H9 (cell line): ENCODE data around the gene FAM228B. TPM values are rescaled to one million over a fixed set of nuclear protein-coding genes. Genes with fewer than 3 reads are reported as not detected.

Source experiments
- DNase-seq: peaks from one replicate; pipeline ENCODE4 v3.0.0-alpha.2; 2017
- H2AFZ ChIP-seq: one replicate; pipeline ENCODE4 v1.6.1; 2013; ENCODE audit warnings: mild to moderate bottlenecking, low read length, control low read depth, moderate library complexity
- H2AK5ac ChIP-seq: 2 replicates; pipeline ENCODE4 v1.6.1; 2013; ENCODE audit warnings: low read length, control low read depth, mixed read lengths; ENCODE audit not compliant: insufficient read length
- H2BK120ac ChIP-seq: one replicate; pipeline ENCODE4 v1.6.1; 2013; ENCODE audit warnings: low read depth, mild to moderate bottlenecking, low read length, control low read depth, inconsistent platforms; ENCODE audit not compliant: poor library complexity, severe bottlenecking
- H2BK12ac ChIP-seq: 2 replicates; pipeline ENCODE4 v1.6.1; 2013; ENCODE audit warnings: low read length, control low read depth, mixed read lengths, low read depth; ENCODE audit not compliant: insufficient read length
- H2BK15ac ChIP-seq: 2 replicates; pipeline ENCODE4 v1.6.1; 2013; ENCODE audit warnings: low read depth, low read length, control low read depth
- H2BK20ac ChIP-seq: one replicate; pipeline ENCODE4 v1.6.1; 2013; ENCODE audit warnings: low read depth, mild to moderate bottlenecking, low read length, control low read depth, inconsistent platforms; ENCODE audit not compliant: poor library complexity, severe bottlenecking
- H2BK5ac ChIP-seq: 2 replicates; pipeline ENCODE4 v1.6.1; 2013; ENCODE audit warnings: low read length, control low read depth, mixed read lengths; ENCODE audit not compliant: insufficient read length
- H3K14ac ChIP-seq: 2 replicates; pipeline ENCODE4 v1.6.1; 2013; ENCODE audit warnings: low read length, control low read depth; ENCODE audit not compliant: insufficient read depth
- H3K18ac ChIP-seq: 2 replicates; pipeline ENCODE4 v1.6.1; 2013; ENCODE audit warnings: low read depth, mild to moderate bottlenecking, mixed read lengths, low read length, control low read depth; ENCODE audit not compliant: insufficient read length
- H3K23ac ChIP-seq: 2 replicates; pipeline ENCODE4 v1.6.1; 2013; ENCODE audit warnings: low read length, control low read depth, mixed read lengths, low read depth; ENCODE audit not compliant: insufficient read length
- H3K23me2 ChIP-seq: 2 replicates; pipeline ENCODE4 v1.6.1; 2013; ENCODE audit warnings: low read depth, mild to moderate bottlenecking, mixed read lengths, low read length, control low read depth; ENCODE audit not compliant: insufficient read length, poor library complexity, severe bottlenecking
- H3K27ac ChIP-seq: 2 replicates; pipeline ENCODE4 v1.5.1; 2013; ENCODE audit warnings: low read length, control low read depth, mixed read lengths, low read depth; ENCODE audit not compliant: insufficient read length
- H3K27me3 ChIP-seq: 2 replicates; pipeline ENCODE4 v1.6.1; 2013; ENCODE audit warnings: low read length, control low read depth, inconsistent platforms; ENCODE audit not compliant: insufficient read depth
- H3K4ac ChIP-seq: 2 replicates; pipeline ENCODE4 v1.6.1; 2013; ENCODE audit warnings: low read depth, mild to moderate bottlenecking, control low read depth, inconsistent platforms, low read length, moderate library complexity
- H3K4me1 ChIP-seq: 2 replicates; pipeline ENCODE4 v1.6.1; 2013; ENCODE audit warnings: low read length, control low read depth, inconsistent platforms; ENCODE audit not compliant: insufficient read depth
- H3K4me2 ChIP-seq: 2 replicates; pipeline ENCODE4 v1.6.1; 2013; ENCODE audit warnings: low read length, control low read depth, mixed read lengths; ENCODE audit not compliant: insufficient read length, insufficient read depth
- H3K56ac ChIP-seq: 2 replicates; pipeline ENCODE4 v1.6.1; 2013; ENCODE audit warnings: low read depth, mild to moderate bottlenecking, mixed read lengths, low read length, control low read depth; ENCODE audit not compliant: insufficient read length
- H3K79me1 ChIP-seq: 2 replicates; pipeline ENCODE4 v1.6.1; 2013; ENCODE audit warnings: low read depth, mild to moderate bottlenecking, moderate library complexity, low read length, control low read depth, inconsistent platforms; ENCODE audit not compliant: insufficient read depth, poor library complexity, severe bottlenecking
- H3K79me2 ChIP-seq: 2 replicates; pipeline ENCODE4 v1.6.1; 2013; ENCODE audit warnings: low read length, control low read depth, inconsistent platforms; ENCODE audit not compliant: insufficient read depth
- H3K9ac ChIP-seq: 2 replicates; pipeline ENCODE4 v1.6.1; 2013; ENCODE audit warnings: low read length, control low read depth, mixed read lengths; ENCODE audit not compliant: insufficient read length; ENCODE audit errors: extremely low read depth
- H3K9me3 ChIP-seq: one replicate; pipeline ENCODE4 v1.6.1; 2013; ENCODE audit warnings: low read depth, low read length, inconsistent platforms; ENCODE audit not compliant: control insufficient read depth
- H3T11ph ChIP-seq: one replicate; pipeline ENCODE4 v1.6.1; 2013; ENCODE audit warnings: mild to moderate bottlenecking, low read length, control low read depth, inconsistent platforms
- H4K20me1 ChIP-seq: one replicate; pipeline ENCODE4 v1.6.1; 2013; ENCODE audit not compliant: control insufficient read depth, insufficient read length, insufficient read depth
- H4K5ac ChIP-seq: 2 replicates; pipeline ENCODE4 v1.6.1; 2013; ENCODE audit warnings: low read depth, mild to moderate bottlenecking, mixed read lengths, low read length, control low read depth; ENCODE audit not compliant: insufficient read length
- H4K8ac ChIP-seq: replicated peaks from 2 replicates; pipeline ENCODE4 v1.6.1; 2013; ENCODE audit warnings: low read length, control low read depth, mixed read lengths, low read depth; ENCODE audit not compliant: insufficient read length
- H4K91ac ChIP-seq: 2 replicates; pipeline ENCODE4 v1.6.1; 2013; ENCODE audit warnings: low read depth, mild to moderate bottlenecking, moderate library complexity, mixed read lengths, low read length, control low read depth; ENCODE audit not compliant: insufficient read length
- H3K27ac Mint-ChIP-seq, 3 experiments: 2 replicates in 2 of 3; 3 replicates in 1 of 3; pipeline ENCODE4 v1.8.0; 2020 to 2021; ENCODE audit warnings: mixed read lengths in 3 of 3, mild to moderate bottlenecking in 1 of 3, moderate library complexity in 1 of 3
- H3K27me3 Mint-ChIP-seq: 2 replicates; pipeline ENCODE4 v1.8.0; 2021; ENCODE audit warnings: low read depth, mild to moderate bottlenecking, moderate library complexity, mixed read lengths
- H3K36me3 Mint-ChIP-seq, 3 experiments: 2 replicates in 2 of 3; 3 replicates in 1 of 3; pipeline ENCODE4 v1.8.0; 2020 to 2021; ENCODE audit warnings: low read depth in 3 of 3, mixed read lengths in 3 of 3; ENCODE audit not compliant: insufficient read depth in 1 of 3
- H3K4me1 Mint-ChIP-seq, 2 experiments: 2 replicates each; pipeline ENCODE4 v1.8.0; 2020; ENCODE audit warnings: mixed read lengths in 2 of 2
- H3K4me3 Mint-ChIP-seq, 2 experiments: 2 replicates in 1 of 2; 3 replicates in 1 of 2; pipeline ENCODE4 v1.8.0; 2020 to 2021; ENCODE audit warnings: mild to moderate bottlenecking in 2 of 2, mixed read lengths in 2 of 2, moderate library complexity in 1 of 2
- H3K9me3 Mint-ChIP-seq, 2 experiments: 2 replicates in 1 of 2; 3 replicates in 1 of 2; pipeline ENCODE4 v1.8.0; 2020; ENCODE audit warnings: mild to moderate bottlenecking in 2 of 2, mixed read lengths in 2 of 2, moderate library complexity in 1 of 2
- CTCF ChIP-seq: fragments of 200-600 bp; sonication (generic); conservative IDR thresholded peaks from 3 replicates; pipeline ENCODE4 v1.8.0; 2021; ENCODE audit warnings: antibody characterized with exemption, mild to moderate bottlenecking
- total RNA-seq: library from RNA; stranded (reverse); gene quantifications from 2 replicates; pipeline ENCODE4 v1.2.1, GENCODE V29; 2021

FAM228B gene
- total RNA-seq, 1 experiment from 2014 or later, result 6.5 TPM

- H4K5ac ChIP-seq, result no peak overlapping the region
- H3K79me1 ChIP-seq, result no peaks in the 10 kb centered on the region
- no peak overlapping the region for H4K8ac ChIP-seq
- H2BK5ac ChIP-seq, result no peak overlapping the region
- DNase-seq, result no peak
- H3K14ac ChIP-seq, result no peak overlapping the region
- no peak overlapping the region for H2AFZ ChIP-seq
- TF ChIP-seq CTCF, result no peak
- no peaks in the 10 kb centered on the region for H4K20me1 ChIP-seq
- no peak overlapping the region for H3K4ac ChIP-seq
- no peak overlapping the region for H4K91ac ChIP-seq
- H3K4me2 ChIP-seq, result no peak overlapping the region
- Mint-ChIP-seq H3K4me3 (no peak overlapping the region), H3K9me3 (no peaks in the 10 kb centered on the region), H3K36me3 (no peaks in the 10 kb centered on the region; a peak in 1 of 7 replicates), H3K27ac (no peak overlapping the region), H3K4me1 (no peaks in the 10 kb centered on the region), H3K27me3 (no peaks in the 10 kb centered on the region)
- no peak overlapping the region for H2BK20ac ChIP-seq
- H3K23me2 ChIP-seq, result no peaks in the 10 kb centered on the region
- no peak overlapping the region for H3T11ph ChIP-seq
- H2BK12ac ChIP-seq, result no peak overlapping the region
- H3K27me3 ChIP-seq, result no peaks in the 10 kb centered on the region
- no peak overlapping the region for H3K9ac ChIP-seq
- no peak overlapping the region for H2BK120ac ChIP-seq
- no peak overlapping the region for H3K18ac ChIP-seq
- H3K27ac ChIP-seq, result no peak overlapping the region
- H2BK15ac ChIP-seq, result no peak overlapping the region
- no peak overlapping the region for H3K23ac ChIP-seq
- no peaks in the 10 kb centered on the region for H3K4me1 ChIP-seq
- H2AK5ac ChIP-seq, result no peak overlapping the region
- H3K79me2 ChIP-seq, result no peaks in the 10 kb centered on the region
- no peak overlapping the region for H3K56ac ChIP-seq
- H3K9me3 ChIP-seq, result no peaks in the 10 kb centered on the region
Measured at GRCh38 chr2:24179683-24180082, 56.4 kb downstream of the FAM228B start.
